Stimulated activated naive CD8-positive, alpha-beta T cell treated with anti-CD3 and anti-CD28 coated beads, Interleukin-15, Interleukin-2, amounts not matched to agents 100 U/mL and 50 U/mL, for 24 hours (primary cell): ENCODE data around the gene DYNC2H1.

Experiments used
- ATAC-seq: fragments of 150-1000 bp; cut with Tn5 transposase; one replicate; pipeline ENCODE4 v1.10.0; 2021
- DNase-seq: peaks from one replicate; pipeline ENCODE4 v3.0.0; 2021

DYNC2H1 gene

DNA sequence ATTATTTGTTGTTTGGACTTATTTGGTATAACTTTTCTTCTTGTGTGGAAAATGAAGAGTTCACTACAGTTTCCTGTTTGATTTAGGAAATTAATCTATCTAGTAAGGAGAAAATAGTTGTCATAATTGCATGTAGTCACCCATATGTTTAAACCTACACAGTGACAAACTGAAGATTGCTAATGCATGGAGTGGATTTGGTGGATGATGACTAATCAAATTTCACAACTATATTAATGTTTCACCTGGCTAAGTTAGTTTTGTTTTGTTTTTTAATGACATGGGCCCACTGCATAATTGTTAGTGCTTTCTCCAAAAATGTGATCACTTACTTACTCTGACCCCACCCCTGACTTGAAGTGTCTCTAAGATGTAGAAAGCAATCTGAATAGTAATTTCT is 170.6 kb downstream of the DYNC2H1 start:
- no peak for DNase-seq
- no peak for ATAC-seq

DNA sequence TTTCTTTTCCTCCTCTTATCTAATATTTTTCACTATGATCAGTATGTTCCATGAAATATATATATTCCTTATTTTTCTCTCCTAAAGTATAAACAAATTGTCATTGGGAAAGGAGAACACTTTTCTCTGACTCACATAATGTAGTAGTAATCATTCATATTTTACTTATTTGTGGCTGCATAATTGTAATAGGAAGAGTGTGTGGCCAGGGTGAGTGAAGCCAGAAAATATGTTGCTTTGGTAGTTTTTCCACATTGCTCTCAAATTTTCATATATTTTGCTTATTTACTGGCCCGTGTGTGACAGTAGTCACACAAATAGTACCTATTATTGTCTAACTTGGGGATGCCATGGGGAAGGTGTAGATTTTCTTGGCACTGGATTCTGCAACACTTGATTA is 172.1 kb downstream of the DYNC2H1 start:
- ATAC-seq, result no peak

DNA sequence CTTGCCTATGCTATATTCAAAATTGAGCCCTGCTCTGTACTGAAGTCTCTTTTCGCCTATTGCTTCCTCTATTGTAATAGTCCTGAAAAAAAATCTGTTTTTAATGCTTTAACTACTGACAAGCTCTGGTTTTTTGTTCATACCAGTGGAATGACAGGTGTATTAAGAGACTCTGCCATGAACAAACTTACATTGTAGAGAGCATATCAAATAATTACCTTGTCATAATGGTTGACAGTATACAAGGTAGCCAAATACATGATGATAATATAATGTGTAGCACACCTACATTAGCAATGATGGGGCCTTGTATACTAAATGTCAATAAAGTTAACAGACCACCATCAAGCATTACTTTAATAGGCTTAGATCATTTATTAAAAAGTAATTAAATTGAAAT is 175.0 kb downstream of the DYNC2H1 start:
- ATAC-seq, result no peak
- no peak for DNase-seq

More for the DNA sequence above, 172.1 kb downstream of the DYNC2H1 start:
- no peak for DNase-seq

DNA sequence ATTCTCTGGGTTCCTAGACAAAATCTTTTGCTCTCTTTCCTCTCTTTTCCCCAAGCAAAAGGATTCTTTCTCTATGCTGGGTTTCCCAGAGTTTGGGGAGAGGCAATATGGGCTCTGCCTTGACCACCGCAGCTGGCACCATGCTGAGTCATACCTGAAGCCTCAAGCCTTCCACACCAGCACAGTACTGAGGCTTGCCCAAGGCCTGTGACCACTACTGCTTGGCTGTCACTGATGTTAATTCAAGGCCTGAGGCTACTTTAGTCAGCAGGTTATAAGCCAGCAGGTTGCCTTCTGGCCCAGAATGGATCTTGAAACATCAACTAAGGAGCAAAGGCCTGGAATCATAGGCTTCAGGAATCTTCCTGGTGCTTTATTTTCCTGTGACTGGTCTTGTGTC is 185.3 kb downstream of the DYNC2H1 start:
- DNase-seq, result no peak
- ATAC-seq, result no peak

DNA sequence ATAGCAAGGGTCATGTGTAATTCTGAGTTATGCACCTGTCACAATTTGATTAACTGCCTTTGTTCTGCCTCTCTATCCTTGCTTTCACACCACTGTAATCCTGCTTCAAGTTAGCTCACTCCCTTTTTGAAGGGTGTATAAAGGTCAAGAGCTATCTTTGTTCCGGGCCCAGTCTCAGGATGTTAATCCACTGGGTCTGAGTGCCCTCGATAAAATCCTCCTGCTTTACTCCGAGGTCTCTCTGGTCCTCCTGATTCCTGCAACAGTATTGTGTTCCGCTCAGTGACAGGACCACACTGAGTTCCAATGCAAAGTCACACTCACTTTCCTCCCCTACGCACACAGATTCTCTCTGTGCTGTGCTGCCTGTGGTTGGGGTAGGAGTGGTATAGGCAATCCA is 186.5 kb downstream of the DYNC2H1 start:
- no peak for ATAC-seq

DNA sequence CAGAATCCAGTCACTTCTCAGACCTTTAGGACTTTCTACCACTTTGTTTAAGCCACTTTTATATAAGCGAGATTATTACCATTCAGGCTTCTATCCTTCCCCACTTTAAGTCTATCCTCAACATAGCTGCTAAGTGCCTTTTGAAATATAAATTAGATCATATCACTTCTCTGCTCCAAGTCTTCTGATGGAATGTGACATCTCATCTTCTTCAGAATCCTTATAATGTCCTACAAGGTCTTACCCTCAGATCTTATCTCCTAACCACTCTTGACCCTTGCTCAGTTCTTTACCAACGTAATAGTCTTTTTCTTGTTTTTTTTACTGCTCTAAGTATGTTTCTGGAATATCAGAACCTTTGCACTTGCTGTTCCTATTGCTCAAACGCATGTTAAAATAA is 188.7 kb downstream of the DYNC2H1 start:
- ATAC-seq, result no peak
- DNase-seq, result no peak

More for the DNA sequence above, 186.5 kb downstream of the DYNC2H1 start:
- no peak for DNase-seq

DNA sequence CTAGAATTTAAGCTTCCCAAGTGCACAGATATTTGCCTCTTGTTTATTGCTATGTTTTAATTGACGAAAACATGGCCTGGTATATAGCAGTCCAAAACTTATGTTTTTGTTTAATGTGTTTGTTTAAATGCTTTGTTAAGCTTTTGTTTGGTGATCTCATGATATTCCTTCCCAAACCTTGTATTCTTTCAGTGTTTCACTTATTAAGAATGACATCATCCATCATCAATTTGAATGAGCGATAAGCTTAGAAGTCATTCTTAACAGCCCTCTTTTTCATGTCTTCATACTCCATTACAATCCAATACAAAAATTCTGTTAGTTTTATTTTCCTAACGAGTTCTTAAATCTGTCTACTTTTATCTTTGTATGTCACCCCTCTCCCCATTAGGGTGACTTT is 206.0 kb downstream of the DYNC2H1 start:
- ATAC-seq, result no peak

DNA sequence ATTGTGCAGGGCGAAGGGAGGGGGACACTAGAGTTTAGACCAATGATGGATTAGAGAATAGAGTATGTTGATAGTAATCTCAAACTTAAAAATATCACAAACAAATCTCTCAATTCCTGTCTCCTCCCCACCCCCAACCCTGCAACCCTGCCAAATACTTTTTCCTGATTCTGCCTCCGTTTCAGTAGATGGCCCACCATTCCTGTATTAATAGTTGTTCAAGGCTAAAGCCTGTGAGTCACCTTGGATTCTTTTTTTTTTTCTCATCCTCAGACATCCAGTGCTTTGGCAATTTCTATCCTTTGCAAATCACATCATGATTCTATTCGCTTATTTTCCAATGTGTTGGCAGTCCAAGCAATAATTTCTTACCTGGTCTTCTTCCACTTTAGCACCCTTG is 207.9 kb downstream of the DYNC2H1 start:
- DNase-seq, result no peak
- no peak for ATAC-seq

More for the DNA sequence above, 206.0 kb downstream of the DYNC2H1 start:
- no peak for DNase-seq

DNA sequence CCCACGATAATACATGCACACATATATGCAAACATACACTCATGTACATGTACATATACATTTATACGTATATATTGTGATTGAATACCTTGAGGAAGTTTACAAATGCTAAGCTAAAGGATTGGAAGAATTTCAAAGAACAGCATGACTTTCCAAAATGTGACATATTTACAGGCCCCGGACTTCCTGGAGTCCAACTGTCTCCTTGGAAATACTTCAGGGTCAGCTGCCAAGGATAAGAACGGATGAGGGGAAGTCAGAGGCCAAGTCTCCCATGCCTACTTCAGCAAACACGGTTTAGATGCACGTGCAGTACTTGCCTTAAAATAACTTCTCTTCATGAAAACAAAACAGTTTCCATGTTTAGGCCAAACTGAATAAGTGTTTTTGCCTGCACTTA is 213.6 kb downstream of the DYNC2H1 start:
- ATAC-seq, result no peak
- no peak for DNase-seq

DNA sequence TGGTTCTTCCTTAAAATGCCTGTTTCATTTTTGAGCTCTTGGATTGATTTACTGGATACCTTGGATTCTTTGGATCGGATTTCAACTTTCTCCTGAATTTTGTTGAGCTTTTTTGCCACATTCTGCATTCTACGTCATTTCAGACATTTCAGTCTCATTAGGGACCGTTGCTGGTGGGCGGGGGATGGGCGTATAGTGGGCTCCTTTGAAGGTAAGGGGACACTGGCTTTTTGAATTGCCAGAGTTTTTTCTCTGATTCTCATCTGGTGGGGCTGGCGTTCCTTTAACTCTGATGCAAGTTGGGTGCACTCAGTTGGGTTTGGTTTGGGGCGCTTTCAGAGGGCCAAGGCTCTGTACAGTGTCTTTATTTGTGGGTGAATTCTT is 216.5 kb downstream of the DYNC2H1 start:
- ATAC-seq, result no peak
- no peak for DNase-seq

DNA sequence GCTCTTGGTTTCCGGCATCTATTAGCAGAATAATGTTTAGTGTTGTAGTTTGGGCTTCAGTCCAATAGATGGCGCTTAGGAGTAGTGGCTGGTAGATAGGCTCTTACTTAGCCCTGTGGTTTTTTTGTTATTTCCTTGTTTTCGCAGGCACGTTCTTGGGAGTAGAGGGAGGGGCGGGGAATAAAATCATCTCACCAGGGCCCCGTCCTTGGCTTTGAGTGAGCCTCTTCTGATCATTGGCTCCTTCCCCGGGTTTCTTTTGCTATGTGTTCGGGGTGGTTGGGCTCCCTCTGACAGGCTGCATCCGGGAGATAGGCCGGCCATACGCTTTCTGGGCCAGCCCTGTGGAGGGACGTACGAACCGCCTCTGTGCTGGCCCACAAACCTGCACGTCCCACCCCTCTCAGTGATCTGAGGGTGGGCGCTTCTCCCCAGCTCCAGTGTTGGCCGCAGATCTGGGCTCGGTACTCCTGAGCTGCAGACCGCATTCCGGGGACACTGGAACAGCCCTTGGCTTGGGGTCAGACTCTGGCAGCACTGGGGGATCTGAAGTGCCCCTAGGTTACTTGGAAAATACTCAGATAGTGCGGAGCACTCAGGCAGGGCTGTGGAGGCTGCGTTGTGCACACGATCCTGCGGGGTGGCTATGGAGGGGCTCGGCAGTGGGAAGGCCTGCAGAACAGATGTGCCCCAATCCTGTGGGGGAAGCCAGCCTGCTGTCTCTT is 217.0 kb downstream of the DYNC2H1 start:
- peak; percentile 16 for DNase-seq
- ATAC-seq, result peak; percentile 68

DNA sequence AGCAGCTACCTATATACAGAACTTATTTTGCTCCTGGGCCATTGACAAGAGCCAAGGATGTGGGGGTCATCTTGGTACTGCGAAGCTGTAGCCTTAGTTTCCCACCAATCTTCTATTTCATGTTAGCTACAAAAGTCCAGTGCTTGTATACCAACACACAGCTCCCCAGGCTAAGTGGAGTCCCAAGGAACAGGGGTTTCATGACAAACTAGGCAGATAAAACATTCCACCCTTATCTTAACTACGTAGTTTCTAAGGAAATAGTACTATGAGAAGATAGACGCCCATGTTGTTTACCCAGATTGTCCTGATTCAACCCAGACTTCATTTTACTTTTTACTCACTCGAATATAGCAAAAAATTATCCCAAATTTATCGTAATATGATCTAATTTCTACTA is 218.5 kb downstream of the DYNC2H1 start:
- ATAC-seq (no peak), DNase-seq (no peak)

DNA sequence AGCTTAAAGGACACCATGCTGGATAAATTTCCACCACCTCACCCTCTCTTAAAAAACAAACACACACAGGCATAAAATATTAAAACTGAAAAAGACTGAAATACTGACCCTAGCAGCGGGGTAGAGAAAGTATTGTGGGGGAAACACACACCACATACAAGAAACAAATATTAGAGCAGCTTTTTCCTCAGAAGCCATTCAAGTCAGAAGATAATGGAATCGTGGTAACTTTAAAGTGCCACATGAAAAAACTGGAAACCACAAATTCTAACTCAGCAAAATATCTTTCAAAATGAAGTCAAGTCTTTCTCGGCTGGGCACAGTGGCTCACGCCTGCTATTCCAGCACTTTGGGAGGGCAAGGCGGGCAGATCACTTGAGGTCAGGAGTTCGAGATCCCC is 223.2 kb downstream of the DYNC2H1 start:
- DNase-seq, result no peak
- no peak for ATAC-seq

DNA sequence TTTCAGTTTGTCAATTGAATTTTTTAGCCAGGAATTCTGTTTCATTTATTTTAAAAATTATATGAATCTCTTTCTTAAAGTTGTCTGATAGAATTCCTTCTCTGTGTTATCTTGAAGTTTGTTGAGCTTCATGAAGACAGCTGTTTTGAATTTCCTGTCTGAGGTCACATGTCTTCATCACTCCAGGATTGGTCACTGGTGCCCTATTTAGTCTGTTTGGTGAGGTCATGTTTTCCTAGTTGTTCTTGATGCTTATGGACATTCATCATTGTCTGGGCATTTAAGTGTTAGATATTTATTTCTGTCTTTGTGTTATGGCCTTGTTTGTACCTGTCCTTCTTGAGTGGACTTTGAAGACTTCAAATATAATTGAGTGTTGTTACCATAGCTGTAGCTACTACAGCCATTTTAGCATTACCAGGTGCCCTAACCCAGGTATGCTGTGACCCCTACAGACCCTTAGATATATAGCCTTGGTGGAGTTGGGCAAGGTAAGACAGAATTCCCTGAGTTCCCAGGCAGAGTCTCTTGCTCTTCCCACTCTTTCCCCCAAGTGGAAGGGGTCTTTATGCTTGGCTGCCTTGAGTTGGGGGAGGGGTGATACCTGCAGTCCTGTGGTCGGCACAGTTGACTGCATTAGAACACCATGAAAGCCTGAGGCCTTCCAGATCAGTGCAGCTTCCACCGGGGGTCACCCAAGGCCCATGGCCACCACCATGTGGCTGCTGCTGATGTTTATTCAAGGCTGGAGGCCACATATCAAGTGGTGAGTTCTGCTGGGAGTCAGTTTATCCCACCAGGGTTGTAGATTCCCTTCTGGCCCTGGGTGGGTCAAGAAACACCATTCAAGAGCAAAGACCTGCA is 229.6 kb downstream of the DYNC2H1 start:
- DNase-seq (no peak), ATAC-seq (peak; percentile 52)

DNA sequence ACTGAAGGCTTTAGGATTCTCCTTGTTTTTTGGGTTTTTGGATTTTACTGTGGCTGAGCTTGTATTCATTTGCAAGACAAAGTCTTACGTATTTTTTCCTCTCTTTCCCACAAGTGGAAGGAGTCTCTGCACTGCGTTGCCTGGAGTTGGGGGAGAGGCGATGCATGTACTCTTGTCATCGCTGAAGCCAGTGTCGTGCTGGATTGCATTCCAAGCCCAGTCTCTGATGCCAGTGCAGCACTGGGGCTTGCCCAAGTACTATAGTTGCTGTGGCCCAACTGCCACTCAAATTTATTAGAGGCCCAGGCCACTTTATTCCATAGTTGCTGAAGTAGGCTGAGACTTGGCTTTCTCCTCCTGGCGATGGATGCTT is 230.2 kb downstream of the DYNC2H1 start:
- no peak for ATAC-seq
- no peak for DNase-seq

DNA sequence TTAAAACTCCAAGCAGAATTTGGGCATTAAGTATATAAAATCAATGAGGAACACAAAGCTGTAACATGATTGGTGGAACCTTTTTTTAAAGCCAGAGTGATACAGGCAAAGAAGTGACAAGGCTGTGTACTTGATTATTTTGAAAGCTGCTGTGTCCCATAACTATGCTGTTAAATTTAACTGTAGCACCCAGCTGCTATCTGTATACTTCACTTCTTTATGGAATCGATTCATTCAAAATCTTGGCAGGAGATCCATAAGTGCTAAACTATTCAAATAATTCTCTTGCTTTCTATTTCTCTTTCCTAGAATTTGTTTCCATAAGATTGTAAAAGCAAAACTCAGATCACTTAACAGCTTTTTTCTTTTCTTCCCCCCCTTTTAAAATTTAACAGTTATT is 231.7 kb downstream of the DYNC2H1 start:
- DNase-seq (no peak), ATAC-seq (no peak)

DNA sequence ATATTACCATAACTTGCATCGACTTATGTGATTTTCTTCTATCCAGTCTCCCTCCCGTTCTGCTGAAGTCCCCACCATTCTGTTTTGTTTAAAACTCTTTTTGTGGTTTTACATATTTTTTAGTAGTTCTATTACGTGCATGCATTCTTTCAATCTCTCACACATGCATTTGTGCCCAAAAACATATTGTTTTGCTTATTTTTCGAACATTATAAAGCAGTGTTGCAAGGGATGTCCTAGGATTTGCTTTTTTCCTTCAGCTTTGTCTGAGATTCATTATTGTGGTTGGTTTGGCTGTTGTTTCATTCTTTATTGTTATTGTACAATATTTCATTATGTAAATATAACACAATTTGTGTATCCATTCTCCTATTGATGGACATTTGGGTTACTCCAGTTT is 235.7 kb downstream of the DYNC2H1 start:
- DNase-seq (no peak), ATAC-seq (no peak)

DNA sequence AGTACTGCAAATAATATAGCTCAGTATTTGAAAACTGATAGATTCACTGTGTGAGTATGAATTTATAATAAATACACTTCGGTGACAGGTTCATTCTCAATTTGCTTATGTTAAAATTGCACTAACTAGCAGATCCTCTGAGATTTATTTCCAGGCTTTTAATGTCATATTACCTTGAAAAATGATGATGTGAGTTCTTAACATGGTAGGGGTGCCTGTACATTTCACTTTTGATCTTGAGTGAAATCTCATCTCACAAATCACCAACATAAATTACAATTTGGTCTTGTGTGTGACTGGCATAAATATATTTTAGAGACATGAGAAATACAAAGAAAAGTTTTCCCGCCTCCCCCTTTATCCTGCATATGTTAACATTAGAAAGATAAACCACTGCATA is 240.4 kb downstream of the DYNC2H1 start:
- ATAC-seq, result no peak
- DNase-seq, result no peak

DNA sequence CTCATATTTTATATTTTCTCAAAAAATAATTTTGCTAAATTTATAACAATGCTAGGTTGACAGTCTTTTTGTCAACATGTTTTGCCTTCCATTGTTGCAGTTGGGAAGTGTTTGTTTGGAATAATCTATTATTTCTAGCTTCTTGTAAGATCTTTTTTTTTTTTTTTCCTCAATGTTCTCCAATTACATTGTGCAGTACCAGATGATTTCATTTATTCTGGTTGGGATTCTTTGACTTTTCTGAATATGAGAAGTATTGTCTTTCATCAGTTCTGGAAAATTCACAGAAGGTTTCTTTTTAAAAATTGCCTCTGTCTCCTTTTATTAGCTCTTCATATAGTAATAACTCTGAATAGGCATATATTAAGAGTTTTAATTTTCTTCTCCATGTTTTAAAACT is 245.4 kb downstream of the DYNC2H1 start:
- DNase-seq (no peak), ATAC-seq (no peak)

DNA sequence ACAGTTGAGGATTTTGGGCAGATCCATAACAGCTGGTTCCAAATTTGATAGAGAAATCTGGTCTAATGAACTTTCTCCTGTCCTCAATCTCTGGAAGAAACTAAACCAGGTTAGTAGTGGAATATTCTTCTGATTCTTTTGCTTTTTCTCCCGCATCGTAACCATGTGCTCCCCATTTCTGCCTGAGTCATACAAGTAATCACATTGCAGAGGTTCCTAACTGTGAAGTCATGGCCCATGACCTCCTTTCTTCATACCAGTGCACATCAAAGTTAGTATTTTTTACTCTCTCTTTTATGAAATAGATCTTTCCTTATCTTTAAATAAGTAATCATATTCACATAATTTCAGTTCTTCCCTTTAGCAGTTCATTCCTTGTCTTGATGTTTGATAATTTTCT is 249.0 kb downstream of the DYNC2H1 start:
- ATAC-seq, result no peak

DNA sequence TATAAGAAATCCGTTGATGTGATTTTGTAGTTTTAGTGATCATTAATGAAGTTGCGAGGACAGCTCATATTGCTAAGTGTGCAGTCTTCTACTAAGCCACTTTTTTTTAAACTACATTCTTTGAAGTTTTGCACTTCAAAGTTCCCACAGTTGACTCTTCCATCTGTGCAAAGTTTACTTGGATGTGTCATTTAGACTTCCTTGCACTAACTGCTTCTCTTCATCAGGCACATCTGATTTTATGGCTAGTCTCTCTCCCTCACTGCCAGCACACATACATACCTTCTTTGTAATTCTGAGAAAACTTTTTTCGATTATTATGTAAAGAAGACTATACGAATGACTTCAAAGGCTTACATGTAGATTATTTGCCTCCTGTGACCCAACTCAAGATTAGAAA is 250.0 kb downstream of the DYNC2H1 start:
- DNase-seq, result no peak

More for the DNA sequence above, 249.0 kb downstream of the DYNC2H1 start:
- no peak for DNase-seq

DNA sequence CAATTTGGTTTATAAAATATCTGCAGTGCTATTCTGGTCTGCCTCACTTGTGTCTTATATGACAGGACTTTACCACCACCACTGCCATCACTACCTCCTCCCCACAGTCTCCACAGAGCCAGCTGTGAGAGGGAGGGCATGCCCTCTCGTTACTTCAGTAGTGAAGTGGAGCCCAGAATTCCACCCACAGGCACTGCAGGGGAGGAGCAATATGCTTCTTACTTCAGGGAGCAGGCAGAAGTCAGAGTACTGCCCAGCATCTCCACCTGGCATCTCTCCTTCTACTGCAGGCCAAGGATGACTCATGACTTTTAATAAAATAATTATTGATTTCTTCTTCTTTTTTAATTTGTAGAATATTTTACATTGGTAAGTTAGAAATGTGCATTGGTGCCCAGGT is 255.5 kb downstream of the DYNC2H1 start:
- no peak for DNase-seq
- no peak for ATAC-seq

More for the DNA sequence above, 250.0 kb downstream of the DYNC2H1 start:
- ATAC-seq, result no peak

DNA sequence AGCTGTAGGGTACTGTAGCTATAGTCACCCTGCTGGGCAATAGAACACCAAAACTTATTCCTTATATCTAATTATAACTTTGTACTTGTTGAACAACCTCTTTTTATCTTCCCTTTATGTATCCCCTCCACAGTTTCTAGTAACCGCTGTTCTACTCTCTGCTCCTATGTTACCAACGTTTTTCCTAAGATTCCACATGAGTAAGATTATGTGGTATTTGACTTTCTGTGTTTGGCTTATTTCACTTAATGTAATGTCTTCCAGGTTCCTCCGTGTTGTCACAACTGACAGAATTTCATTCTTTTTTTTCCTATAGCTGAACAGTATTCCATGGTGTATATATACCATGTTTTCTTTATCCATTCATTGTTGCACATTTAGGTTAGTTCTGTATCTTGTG is 258.4 kb downstream of the DYNC2H1 start:
- ATAC-seq (no peak), DNase-seq (no peak)

DNA sequence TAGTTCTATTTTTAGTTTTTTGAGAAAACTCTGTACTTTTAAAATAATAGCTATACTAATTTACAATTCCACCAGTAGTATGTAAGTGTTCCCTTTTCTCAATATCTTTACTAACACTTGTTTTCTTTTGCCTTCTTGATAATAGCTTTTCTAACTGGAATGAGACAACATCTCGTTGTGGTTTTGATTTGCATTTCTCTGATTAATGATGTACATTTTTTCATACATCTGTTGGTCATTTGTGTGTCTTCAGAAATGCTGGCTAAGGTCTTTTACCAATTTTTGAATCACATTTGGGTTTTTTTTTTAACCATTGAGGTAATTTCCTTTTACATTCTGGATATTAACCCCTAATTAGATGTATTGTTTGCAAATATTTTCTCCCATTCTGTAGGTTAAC is 258.9 kb downstream of the DYNC2H1 start:
- DNase-seq, result no peak
- no peak for ATAC-seq
